Fibroblast of skin of left quadriceps (primary cell): Measurements from ENCODE around the gene ZNF682.
"Not testable (repeated sequence)": the region's sequence is repeated elsewhere in the genome, so short reads cannot be mapped to it uniquely, and the experiment has no call there.

Experiments
- DNase-seq, 2 experiments: peaks; one replicate each; pipeline ENCODE4 v3.0.0-alpha.2; 2013; ENCODE audit warnings: low read depth in 2 of 2

The ZNF682 gene

DNA sequence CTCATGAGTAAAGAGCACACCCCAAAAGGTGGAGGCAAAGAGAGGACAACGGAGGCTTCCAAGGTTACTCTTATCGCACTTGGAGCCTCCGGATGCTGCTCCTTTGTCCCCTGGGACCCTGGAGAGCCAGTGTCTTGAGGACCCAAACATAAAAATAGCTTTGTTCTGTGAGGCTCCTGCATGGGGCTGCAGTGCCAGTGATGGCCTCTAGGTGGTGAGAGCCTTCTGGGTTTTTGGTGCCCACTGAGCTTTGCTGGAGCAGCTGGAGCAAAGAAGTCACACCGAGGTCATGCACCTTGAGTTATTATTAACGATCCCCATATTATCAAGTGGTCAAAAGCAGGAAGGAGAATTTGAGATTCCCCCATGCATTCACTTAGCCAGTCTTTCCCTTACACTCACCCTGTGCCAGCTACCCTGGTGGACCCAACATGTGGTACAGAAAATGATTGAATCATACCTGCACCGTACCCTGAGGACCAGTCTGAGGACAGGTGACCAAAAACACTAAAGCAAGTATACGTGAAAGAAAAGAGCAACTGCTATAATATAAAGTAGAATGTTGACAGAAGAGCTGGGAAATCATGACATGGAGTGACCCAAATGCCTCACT lies 41.5 kb downstream of the ZNF682 start:
- no peak for DNase-seq

GRCh38 chr19:19966862-19967261 lies 72.4 kb downstream of the ZNF682 start:
- DNase-seq, result no peak

- DNase-seq, result not testable (repeated sequence)
Observed at GRCh38 chr19:19966126-19966525, 73.2 kb downstream of the ZNF682 start.

GRCh38 chr19:19964416-19964815 lies 74.9 kb downstream of the ZNF682 start:
- no peak for DNase-seq

DNA sequence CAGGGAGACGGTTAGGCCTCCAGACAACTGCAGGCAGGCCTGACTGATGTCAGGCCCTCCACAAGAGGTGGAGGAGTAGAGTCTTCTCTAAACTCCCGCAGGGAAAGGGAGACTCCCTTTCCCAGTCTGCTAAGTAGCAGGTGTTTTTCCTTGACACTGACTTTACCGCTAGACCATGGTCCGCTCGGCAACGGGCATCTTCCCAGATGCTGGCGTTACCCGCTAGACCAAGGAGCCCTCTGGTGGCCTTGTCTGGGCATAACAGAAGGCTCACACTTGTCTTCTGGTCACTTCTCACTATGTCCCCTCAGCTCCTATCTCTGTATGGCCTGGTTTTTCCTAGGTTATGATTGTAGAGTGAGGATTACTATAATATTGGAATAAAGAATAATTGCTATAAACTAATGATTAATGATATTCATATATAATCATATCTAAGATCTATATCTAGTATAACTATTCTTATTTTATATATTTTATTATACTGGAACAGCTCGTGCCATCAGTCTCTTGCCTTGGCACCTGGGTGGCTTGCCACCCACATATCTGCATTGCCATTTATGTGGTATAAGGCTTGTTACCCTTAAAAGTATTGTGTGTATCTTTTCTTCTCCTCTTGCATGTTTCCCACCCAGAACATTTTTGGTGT lies 80.0 kb downstream of the ZNF682 start:
- DNase-seq, result peak; percentile 0 to 2

- not testable (repeated sequence) for DNase-seq
Observed at GRCh38 chr19:19957766-19958165, 81.5 kb downstream of the ZNF682 start.

GRCh38 chr19:19956434-19957075 lies 82.8 kb downstream of the ZNF682 start:
- DNase-seq, result no peak

DNA sequence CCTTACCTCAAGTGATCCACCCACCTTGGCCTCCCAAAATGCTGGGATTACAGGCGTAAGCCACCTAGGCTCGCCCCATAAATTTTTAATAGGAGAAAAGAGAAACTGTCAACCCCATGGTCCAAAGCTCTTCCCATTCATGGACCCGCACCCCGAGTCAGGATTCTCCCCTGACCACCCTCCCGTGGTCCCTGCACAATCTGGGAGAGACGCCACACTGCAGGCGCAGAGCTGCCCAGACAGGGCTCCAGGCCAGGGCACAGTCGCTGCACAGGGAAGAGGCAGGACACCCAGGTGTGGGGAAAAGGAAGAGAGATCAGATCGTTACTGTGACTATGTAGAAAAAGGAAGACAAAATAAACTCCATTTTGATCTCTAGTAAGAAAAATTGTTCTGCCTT lies 84.1 kb downstream of the ZNF682 start:
- DNase-seq, result no peak
